Daoy (cell line): ENCODE measurements around the gene MGAT2. TPM values are rescaled to one million over a fixed set of nuclear protein-coding genes. Genes with fewer than 3 reads are reported as not detected.

Experiments used
- DNase-seq: peaks from one replicate; pipeline ENCODE4 v3.0.0-alpha.2; 2015; ENCODE audit warnings: low read depth
- total RNA-seq: library from RNA; depleted of rRNA; stranded (reverse); fragments of >200 nt; shearing (Covaris generic); gene quantifications from 2 replicates; pipeline ENCODE4 v1.2.3, GENCODE V29; 2014; rRNA removed

MGAT2 gene
- 73.3 and 86.8 TPM in 2 replicates for total RNA-seq

DNA sequence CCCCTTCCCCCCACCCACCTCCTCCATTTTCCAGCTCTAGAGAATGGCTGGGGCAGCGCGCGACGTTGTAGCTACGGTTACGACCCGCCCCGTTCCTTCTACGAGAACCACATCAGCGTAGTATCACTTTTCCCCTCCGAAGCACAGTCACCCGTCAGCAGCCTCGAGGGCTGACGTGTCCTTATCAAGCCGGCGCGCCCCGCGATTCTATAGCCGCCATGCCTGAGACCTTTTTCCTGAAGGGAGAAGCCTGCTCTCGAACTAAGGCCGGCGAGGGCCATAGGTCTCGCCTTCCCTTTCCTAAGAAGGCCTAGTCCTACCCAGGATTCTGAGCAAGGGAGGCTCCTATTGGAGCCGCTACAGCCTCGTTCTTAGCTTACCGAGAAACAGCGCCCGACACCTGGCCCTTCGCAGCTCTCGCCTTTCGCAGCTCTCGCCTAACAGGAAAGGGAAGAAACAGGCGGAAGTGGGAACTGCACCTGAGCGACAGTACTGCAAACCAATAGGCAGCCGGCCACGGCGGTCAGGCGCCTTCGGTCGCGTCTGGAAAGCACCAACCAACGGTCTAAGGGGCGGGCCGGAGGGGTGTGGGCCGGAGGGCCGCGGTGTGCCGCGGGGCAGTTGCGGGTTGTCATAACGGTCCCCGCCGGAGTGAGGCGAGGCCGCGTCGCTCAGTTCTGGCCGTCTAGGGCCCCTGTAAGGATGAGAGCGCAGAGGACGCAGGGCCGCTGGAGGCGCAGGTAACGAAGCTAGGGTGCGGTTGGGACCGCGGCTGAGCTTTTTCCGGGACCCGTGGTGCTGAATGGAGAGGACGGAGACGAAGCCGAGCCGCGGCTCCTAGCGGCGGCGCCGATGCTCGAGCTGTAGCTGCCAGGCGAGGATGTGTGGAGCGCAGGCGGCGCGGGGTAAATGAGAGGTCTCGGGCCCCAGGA is at the start of gene MGAT2, which contains the start of gene RPL36AL:
MGAT2 (plus strand) TSS at position 618 of the 932 bp plus-strand sequence. CDS start 470 bp downstream, outside the sequence.
RPL36AL (minus strand) TSS at position 445 of the 932 bp plus-strand sequence. CDS start 1,522 bp downstream, outside the sequence.
- DNase-seq = peak; percentile 99

- no peak for DNase-seq
These were observed 46.6 kb upstream of the MGAT2 start for GRCh38 chr14:49574038-49574437.

- no peak for DNase-seq
These were observed 42.5 kb upstream of the MGAT2 start for GRCh38 chr14:49578141-49578540.

DNA sequence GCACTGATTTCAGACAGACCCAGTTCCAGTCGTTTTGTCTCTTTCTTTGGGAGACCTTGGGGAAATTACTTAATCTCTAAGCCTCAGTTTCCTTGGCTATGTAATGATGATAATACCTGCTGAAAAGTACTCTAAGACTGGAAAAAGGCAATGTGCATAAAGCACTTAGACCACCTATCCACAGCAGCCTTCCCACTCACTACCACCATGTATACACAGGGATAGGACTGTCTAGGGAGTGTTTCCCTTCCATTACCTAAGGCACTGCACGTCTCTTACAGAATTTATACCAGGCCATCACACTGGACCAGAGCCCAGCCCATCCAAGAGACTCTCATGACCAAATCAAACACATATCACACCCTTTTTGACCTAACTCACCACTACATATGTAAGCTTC is 40.8 kb upstream of the MGAT2 start:
- no peak for DNase-seq

- DNase-seq = no peak
These were observed 39.1 kb upstream of the MGAT2 start for GRCh38 chr14:49581209-49582112.

DNA sequence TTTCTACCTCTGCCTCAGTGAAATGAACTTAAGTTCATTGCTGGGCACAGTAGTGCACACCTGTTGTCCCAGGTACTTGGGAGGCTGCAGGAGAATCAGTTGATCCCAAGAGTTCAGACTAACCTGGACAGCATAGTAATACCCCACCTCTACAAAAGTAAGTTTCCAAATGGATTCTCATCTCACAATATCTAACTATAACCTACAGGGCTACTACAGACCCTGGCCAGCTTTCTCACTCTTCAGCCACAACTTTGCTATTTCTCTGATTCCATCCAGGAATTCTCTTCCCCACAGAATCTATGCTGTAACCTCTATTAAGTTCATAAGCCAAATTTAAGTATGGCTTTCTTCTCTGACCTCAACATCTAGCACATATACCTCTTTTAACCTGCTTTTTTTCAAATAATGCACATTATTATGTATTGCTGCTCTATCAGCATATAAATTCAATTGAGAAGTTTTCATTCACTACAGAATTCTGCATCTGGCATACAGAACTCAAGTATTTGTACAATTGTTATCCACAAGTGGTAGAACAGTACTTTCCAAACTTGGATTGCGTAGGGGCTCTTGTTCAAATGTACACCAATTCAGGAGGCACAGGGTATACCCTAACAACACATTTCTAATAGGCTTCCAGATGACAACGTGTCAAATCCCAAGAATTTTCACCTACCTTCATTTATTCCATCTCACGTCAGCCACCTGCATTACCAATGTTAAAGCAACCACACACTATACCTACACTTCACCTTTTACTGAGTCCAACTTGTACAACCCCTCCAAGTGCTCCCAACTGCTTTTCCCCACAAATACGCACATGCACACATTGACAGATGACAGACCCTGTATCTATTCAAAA is 38.3 kb upstream of the MGAT2 start:
- no peak for DNase-seq

GRCh38 chr14:49583629-49584028 is 37.0 kb upstream of the MGAT2 start:
- no peak for DNase-seq

DNA sequence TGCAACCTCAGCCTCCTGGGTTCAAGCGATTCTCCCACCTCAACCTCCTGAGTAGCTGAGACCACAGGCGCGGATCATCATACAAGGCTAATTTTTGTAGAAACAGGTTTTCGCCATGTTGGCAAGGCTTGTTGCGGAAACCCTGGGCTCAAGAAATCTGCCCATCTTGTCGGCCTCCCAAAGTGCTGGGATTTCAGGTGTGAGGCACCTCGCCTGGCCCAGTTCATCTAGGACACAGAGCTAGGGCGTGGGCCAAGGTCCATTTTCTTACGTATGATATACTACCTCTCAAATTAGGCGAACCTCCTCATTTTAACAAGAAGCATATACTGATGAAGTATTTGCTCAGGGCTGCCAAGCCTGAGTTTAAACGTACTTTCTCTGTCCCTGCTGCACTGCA is 36.5 kb upstream of the MGAT2 start:
- no peak for DNase-seq

GRCh38 chr14:49584981-49585640 is 35.5 kb upstream of the MGAT2 start:
- DNase-seq = peak; percentile 30

GRCh38 chr14:49585803-49586672 is 34.6 kb upstream of the MGAT2 start, which contains the start of gene RPS29:
Gene RPS29 (minus strand): TSS chr14:49586380. CDS start chr14:49586346, 34 bp downstream.
- peak; percentile 99 for DNase-seq

DNA sequence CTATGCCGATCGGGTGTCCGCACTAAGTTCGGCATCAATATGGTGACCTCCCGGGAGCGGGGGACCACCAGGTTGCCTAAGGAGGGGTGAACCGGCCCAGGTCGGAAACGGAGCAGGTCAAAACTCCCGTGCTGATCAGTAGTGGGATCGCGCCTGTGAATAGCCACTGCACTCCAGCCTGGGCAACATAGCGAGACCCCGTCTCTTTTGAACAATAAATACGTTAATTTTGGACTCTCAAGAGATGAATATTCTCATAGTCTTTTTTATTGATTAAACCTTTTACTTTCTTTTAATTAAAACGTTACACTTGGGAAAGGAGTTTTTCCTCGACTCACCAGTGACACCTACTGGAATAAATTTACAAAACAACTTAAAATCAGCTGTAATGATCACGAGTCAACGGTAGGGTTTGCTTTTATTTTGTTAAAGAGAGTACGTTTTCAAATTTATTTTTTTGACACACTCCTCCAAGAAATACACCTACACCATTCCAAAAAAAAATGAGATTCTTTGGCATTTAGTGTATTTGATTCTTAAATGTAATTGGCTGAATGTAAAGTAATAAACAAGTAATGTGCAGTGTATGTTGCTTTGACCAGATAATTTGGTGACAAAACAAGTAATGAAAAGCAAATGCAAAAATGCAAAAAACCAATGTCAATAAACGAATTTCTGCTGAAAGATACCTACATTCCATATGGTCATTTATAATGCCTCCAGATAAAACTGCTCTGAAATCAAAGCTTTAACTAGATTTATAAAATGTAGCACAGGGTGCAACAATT is 33.7 kb upstream of the MGAT2 start:
- DNase-seq = peak; percentile 64

- DNase-seq = no peak
These were observed 31.2 kb upstream of the MGAT2 start for GRCh38 chr14:49589387-49589786.

GRCh38 chr14:49593016-49593415 is 27.6 kb upstream of the MGAT2 start:
- DNase-seq = no peak

GRCh38 chr14:49594347-49595091 is 26.1 kb upstream of the MGAT2 start:
- no peak for DNase-seq

GRCh38 chr14:49598189-49598484 is 22.5 kb upstream of the MGAT2 start:
- DNase-seq = no peak

DNA sequence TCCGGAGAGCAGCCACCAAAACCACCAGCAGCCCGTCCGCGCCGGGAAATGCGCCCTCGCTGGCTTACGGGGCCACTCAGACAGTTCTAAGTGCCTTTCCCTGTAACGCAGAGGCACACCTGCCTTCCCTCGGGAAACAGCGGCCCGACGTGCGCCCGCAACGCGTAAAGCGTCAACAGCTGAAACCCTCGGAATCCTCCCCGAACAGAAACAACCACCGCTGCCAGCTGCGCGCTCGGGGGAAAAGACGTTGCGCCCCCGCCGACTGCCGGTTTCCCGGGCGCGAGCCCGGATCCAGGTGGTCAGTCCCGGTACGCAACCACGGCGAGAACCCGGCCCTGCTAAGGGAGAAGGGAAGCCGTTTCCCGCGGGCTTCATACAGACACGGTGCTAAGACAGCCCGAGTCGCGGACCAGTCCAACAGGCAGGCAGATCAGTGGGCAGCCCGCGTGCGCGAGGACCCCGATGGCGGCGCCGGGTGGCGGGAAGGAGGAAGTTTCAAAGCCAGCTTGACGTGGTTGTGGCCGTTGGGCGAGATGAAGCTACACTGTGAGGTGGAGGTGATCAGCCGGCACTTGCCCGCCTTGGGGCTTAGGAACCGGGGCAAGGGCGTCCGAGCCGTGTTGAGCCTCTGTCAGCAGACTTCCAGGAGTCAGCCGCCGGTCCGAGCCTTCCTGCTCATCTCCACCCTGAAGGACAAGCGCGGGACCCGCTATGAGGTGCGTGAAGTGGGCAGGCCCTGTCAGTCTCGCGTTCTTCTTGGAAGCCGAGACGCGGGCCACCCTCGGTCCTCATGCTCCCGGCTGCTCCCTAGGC is 21.9 kb upstream of the MGAT2 start, which contains the start of gene LRR1:
LRR1 (plus strand) TSS at position 456 of the 816 bp plus-strand sequence; CDS start at position 537, 81 bp downstream.
- DNase-seq = peak; percentile 92

- DNase-seq = no peak
These were observed 13.0 kb upstream of the MGAT2 start for GRCh38 chr14:49607583-49607982.
